ENCODE measurements around the gene TMEM181.

DNA sequence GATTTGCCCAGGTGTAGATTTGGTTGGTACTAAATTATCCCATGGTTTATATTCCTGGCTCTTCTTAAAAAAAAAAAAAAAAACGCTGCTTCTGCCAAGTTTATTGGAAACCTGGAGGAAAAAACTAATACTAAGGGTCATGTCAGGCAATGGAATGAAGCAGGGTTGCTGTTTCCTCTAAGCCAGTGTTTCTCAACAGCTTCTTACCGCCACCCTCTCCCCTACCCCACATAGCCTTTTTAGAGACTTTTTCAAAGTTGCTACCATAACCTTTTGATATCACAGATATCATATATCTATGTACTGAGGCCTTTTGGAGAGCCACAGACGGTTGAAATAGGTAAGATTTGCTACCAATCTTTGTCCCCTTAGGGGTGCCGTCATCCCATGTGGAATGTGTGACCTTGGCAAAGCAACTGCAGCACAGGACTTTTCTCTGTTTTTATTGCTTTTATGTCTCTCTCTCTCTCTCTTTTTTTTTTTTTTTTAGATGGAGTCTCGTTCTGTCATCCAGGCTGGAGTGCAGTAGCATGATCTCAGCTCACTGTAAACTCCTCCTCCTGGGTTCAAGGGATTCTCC, 124.9 kb downstream of the TMEM181 start:
- TF ChIP-seq, protein P1, sequence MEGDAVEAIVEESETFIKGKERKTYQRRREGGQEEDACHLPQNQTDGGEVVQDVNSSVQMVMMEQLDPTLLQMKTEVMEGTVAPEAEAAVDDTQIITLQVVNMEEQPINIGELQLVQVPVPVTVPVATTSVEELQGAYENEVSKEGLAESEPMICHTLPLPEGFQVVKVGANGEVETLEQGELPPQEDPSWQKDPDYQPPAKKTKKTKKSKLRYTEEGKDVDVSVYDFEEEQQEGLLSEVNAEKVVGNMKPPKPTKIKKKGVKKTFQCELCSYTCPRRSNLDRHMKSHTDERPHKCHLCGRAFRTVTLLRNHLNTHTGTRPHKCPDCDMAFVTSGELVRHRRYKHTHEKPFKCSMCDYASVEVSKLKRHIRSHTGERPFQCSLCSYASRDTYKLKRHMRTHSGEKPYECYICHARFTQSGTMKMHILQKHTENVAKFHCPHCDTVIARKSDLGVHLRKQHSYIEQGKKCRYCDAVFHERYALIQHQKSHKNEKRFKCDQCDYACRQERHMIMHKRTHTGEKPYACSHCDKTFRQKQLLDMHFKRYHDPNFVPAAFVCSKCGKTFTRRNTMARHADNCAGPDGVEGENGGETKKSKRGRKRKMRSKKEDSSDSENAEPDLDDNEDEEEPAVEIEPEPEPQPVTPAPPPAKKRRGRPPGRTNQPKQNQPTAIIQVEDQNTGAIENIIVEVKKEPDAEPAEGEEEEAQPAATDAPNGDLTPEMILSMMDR (IDR thresholded peaks at IDR 0.05; ENCODE audit: low read depth, low read length, missing input control), result no peak
- TF ChIP-seq TAF1 (conservative IDR thresholded peaks at IDR 0.05), result no peak

Measured in liver (tissue), 3 donors.